GM12872 (cell line): ENCODE data around the gene WT1.

Source experiments
- CTCF ChIP-seq: IDR thresholded peaks from 3 replicates; pipeline ENCODE4 v1.5.1; 2011; ENCODE audit warnings: low read depth, mild to moderate bottlenecking, low read length, moderate library complexity; ENCODE audit not compliant: insufficient read depth

WT1 gene

GRCh38 chr11:32435511-32435941, at the start of gene WT1:
WT1 (minus strand) TSS chr11:32435539.
- no peak for TF ChIP-seq CTCF

- no peak for TF ChIP-seq CTCF
These were observed 44.0 kb upstream of the WT1 start for GRCh38 chr11:32479291-32479690.

GRCh38 chr11:32478277-32478731, 43.0 kb upstream of the WT1 start:
- TF ChIP-seq CTCF, result no peak

- TF ChIP-seq CTCF, result no peak
These were observed 38.1 kb upstream of the WT1 start for GRCh38 chr11:32473282-32473909.

- TF ChIP-seq CTCF, result no peak
These were observed 36.9 kb upstream of the WT1 start for GRCh38 chr11:32472226-32472625.

- peak; percentile 15; the same call in 1 of the 3 replicates for TF ChIP-seq CTCF
These were observed 36.2 kb upstream of the WT1 start for GRCh38 chr11:32471544-32471943.

GRCh38 chr11:32469791-32470190, 34.5 kb upstream of the WT1 start:
- TF ChIP-seq CTCF, result no peak
